Measurements from ENCODE around the gene CKLF.
A peak's percentile ranks its signal among the peaks of the same experiment; 100 is the strongest.
"Not testable (repeated sequence)": the region's sequence is repeated elsewhere in the genome, so short reads cannot be mapped to it uniquely, and the experiment has no call there.

CKLF gene

DNA sequence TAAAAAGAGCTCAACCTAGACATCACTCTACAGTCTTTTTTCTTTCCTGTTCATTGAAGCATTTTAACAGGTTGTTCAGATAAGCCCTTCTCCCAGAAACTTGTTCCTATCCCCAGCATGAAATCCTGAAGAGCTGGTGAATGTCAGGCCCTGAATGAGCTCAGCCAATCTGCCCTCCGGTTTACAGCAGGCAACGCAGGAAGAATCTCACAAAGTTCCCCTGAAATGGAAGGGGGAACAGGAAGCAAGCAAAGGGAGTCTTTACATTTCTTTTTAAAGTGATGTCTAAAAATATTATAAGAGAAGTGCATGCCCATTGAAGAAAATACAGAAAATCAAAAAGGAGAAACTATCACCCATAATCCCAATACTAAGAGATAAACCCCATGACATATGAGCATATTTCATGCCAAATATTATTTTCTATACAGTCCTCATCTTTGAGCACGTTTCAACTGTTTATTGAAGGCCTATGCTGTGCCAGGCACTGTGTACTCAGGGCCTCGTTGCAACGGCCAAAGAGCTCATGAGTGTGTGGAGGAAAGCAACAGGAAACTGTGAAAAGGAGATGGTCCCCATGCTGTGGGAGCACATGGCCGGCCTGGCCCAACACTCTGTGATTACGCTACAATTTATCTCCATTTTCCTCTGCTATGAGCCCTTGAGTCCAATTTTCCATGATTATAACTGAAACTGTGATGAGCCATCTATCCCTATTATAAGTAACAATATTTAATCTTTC, 8.2 kb upstream of the CKLF start:
- no peak for DNase-seq

DNA sequence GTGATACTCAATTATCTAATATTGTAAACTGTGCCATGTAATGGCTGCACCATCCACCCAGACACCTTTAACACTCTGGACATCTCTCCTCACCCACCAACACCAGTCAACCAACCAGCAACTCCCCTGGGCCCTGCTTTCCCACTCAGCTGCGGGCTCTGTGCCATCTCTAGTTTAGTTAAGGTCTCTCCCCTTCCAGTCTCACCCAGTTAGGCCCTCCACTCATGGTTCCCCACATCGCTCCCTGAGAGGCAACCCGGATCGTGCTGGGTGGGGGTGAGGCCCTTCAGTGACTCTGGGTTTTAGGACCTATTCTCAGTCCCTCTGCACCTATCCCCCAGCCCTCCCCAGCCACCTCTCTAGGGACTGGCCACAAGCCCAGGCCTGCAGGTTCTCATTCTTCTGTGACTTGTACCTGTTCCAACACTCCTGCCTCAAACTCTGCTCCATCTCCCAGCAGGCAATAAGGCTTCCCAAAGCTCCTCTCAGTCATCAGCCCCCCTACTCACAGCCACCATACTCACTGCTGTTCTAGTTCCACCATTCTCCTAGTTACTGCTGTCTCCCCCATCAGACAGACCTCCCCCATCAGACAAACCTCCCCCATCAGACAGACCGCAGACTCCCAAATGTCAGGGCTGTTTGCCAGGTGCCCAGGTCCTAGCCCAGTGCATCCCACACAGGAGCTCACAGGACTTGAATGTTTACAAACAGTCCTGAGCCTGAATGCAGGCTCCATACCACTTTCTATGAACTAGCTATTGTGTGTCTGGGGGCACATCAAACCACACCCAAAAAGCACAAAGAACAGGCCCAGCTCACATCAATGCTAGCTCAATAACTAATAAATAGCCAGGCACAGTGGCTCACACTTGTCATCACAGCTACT, 5.0 kb upstream of the CKLF start:
- no peak for DNase-seq

DNA sequence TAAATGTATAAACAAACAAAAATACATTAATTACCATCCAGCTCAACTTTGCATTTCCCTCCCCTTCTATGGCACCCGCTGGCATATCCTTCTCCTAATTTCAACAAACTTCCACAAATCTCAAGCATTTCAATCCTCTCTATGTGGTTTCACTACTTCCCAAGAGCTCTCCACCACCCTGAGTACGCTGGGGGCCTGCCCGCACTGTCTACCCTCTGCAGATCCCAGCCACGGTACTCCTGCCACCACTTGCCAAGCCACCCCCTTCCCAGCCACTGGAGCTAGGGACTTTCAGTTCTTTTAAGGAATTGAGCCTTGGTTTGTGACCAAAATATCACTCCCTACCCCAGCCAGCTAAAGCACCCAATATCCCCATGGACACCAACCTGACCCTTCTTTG, 4.3 kb upstream of the CKLF start:
- no peak for DNase-seq

DNA sequence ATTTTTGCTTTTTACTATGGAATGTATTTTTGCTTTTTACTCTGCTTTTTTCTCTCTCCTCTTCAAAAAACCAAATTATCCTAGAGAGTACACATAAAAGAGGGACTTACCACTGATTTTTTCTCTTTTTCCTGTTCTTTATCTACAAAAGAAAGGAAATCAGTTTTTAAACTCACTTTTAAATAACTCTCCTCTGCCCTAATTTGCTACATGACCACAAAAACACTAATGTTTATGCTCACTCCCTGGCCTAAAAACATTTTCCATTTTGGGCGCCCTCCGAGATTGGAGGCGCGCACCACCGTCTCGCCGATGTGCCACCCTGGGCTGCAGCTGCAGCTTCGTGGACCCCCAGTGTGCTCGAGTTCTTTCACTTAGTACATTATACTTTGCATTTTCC, 3.5 kb upstream of the CKLF start:
- DNase-seq, result no peak

DNA sequence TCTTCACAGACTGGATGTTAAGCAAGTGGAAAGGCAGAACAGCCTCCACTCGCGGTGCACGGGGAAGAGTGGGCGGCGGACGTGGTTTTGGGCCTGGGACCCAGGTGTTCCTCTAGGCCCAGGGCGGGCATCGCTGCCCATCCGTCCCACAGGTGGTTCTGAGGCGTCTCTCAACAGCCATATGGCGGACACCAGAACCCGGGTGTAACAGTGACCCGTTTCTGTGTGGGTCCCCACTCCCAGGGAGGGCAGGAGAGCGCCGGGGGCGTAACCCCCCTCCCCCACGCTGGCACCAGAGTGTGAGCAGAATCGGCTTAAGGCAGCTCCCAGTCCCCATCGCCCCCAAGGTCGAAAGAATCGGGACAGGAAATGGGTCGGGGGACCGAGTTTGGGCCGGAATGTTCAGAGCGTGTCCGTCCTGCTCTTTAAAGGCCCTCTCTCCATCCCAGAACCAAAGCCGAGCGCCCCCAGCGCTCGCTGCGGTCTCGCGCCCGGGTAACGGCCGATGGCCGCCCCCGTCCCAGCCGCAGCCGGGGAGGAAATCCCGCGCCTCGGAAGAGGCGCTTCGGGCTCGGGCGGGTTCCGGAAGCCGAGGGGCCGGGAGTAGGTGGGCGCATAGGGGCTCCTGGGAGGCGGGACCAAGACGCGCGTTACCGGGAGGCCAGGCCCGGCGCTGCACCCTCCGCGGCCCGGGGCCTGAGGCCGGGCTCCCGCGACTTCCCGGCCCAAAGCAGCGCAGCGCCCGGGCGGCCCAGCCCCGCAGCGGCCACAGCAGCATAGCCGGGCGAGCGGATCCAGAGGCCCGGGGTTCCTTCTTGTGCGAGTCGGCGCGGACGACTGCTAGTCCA, 2.9 kb upstream of the CKLF start, which contains the start of gene TK2:
TK2 (minus strand) TSS at position 839 of the 848 bp plus-strand sequence; CDS start at position 778, 61 bp downstream.
- peak; percentile 78 for DNase-seq

DNA sequence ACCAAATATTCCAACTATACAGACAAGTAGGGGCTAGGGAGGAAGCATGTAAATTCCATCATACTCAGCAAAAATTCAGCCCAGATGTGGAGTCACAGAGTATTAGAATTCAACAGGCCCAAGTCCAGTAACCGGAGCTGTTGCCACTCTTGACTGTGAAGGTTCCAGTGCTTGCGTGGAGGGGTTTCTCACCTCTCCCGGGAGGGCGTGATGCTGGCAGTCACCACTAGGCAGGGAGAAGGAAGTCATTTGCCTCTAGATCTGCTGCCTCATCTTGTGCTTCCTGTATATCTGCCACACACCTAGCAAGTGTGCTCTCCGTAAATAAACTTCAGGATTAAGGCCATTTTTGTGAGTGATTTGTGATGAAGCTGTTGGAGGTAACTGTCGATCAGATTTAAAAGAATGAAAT, 1.0 kb upstream of the CKLF start:
- peak; percentile 74 for DNase-seq

DNA sequence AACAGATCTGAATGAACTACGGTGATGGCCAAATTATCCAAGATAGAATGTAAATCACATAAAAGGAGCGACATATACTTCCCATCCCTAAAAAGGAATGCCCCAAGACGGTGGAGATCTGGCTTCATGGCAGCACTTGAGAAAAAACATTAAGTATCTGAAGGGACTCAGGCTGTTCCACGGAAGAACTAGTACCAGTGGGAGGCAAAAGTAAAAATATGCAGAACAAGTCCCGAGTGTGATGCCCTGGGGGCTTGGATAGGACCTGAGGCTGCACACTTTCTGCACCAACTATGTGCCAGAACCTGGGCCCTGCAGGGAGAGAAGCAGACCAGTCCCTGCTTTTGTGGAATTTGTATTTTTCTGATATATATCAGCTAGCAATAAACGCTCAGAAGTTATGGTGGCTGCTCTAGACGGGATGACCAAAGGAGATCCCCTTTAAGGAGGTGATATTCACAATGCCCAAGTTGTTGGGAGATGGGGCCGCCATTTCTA, 539 bp upstream of the CKLF start:
- peak; percentile 32 for DNase-seq

DNA sequence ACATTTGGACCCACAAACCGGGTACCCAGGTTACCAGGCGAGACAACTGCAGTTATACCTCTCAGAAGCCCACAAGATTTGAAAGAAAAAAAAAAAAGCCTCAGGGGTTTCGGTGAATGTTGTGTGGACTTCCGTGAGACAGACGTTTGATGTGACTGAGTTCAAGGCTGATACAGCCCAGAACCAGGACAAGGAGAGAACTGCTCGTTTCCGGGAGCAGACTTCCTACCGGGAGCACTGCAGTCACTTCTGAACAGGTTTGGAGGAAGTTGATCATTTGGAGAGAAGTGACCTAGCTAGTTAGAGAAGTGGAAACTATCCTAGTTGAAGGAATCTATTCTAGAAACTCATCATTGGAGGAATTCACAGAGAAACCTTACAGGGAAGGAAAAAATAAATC, 847 bp downstream of the CKLF start:
- DNase-seq, result no peak

DNA sequence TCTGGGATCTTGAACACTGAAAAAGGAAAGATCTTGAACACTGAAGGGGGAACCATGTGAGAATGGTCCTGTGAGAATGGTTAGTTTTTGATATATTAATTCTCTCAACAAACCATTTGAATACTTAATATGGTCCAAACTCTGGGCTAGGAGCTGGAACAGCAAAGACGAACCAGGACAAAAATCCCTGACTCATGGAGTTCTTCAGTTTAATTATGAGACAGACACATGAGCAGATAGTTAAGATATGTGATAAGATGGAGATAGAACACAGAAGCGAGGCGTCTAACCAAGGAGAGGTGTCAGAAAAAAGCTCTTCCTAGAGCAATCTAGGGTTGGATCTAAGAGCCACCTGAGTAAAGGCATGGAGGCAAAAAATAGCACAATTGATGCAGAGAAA, 1.6 kb downstream of the CKLF start:
- no peak for DNase-seq

DNA sequence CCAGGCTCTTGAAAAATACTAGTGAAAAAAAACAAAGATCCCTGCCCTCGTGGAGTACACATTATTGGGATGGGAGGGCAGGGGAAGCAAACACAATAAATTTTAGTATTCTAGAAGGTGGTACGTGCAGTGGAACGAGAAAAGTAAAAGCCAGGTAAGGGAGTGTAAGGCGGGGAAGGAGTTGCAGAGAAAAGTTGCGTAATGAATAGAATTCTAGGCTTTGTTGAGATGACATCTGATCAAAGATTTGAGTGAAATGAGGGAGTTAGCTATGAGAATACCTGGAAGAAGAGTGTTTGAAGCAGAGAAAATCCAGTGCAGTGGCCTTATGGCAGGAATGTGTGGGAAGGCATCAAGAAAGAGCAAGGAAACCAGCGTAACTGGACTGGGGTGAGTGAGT, 2.1 kb downstream of the CKLF start:
- no peak for DNase-seq

DNA sequence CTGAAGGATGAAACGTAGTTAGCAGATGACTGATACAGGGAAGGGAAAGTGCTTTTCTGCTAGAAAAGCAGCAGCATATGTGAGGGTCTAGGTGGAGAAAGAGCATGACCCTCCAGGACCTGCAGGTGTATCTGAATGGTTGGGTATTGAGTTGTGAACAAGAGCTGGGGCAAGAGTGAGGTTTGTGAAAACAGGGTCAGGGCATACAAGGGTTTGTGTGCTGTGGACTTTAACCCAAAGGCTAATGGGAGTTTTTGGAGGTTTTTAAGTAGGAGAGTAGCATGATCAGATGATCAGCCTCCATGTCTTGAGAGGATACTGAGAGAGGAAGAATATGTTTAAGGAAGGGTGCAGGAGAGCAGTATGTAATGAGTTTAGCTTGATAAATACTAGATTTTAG, 7.7 kb downstream of the CKLF start:
- no peak for DNase-seq

DNA sequence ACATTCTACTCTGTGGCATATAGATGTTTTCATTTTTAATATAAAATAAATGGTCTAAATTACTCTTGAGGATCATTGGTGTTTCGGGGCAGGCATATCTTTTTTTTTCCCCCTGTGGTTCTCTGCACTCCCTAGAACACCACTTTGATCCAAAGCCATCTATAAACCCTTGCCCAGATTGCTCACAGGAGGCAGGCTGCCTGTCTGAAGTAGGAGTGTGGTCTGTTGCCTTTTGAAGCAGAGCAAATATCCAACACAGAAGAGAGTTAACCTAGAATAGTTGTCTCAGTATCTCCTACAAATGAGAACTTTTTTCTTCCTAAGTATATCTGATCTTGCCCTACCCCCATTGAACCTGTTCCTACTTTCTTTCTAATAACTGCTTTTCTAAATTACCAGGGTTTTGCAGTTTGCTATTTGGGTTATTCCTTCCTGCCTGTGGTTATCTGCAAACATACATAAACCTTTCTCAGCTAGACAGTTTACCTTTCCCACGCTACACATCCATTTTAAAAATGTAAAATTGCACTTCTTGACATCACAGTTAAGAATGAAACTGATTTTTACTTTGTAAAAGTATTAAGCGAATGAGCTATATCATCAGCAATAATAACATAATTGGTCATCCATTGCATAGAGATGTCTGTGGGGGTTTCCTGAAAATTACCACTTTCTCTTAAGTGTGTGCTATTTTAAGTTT, 9.2 kb downstream of the CKLF start:
- no peak for DNase-seq

DNA sequence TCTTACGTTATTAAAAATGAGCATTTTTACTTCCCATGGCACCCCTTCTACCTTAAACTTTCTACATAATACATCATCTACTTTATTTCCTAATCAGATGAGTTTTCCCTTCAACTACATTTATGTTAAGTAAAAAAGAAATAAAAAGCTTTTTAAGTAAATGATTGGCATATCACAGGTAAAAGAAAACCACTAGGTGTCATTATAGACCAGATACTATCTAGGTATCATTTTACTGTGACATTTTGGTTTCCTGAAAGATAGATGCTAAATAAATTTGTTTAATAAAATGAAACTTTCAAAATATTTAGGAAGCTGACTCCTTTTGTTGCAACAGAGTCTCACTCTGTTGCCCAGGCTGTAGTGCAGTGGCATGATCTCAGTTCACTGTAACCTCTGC, 10.0 kb downstream of the CKLF start:
- no peak for DNase-seq

DNA sequence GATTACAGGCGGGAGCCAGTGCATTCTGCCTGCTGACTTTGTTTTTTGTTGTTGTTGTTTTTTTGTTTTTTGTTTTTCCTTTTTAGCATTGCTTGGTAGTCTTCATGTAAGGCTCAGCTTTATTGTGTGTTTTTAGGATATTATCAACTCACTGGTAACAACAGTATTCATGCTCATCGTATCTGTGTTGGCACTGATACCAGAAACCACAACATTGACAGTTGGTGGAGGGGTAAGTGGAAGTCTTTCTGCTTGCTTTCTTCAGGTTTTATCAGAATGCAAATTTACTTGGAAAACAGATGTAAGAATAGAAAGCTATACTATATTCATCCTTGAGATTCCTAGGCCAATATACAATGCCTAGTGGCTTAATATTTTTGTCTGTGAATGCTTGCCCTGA, 10.6 kb downstream of the CKLF start:
- DNase-seq, result no peak

DNA sequence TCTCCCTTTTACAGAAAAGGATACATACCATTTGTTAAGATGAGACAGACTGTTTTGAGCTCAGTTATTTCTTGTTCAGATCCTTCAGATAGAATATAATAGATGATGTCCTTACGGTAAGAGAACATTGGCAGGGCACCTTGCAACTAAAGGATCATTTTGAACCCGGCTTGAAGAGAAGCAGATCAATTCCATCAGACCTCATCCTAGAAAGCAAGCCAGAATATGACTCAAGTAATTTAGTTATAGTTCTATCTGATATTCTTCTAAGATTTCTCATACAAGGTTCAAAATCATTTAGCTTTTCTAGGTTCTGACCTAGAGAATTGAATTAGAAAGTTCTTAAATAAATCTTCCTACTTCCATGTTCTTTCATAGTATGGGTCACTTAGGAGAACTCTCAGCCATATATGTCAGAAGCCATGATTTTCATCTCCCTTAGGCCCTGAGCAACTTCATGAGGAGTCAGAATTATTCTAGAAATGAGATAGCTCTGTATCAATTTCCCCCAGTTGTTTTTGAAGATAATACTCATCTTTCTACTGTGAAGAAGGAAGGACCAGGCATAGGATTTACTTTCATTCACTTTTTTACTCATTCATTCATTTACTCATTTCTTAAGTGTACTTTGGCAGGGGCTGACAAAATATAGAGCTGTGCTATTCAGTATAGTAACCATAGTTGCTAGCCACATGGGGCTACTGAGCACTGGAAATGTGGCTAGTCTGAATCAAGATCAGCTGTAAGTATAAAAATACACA, 11.4 kb downstream of the CKLF start:
- no peak for DNase-seq

DNA sequence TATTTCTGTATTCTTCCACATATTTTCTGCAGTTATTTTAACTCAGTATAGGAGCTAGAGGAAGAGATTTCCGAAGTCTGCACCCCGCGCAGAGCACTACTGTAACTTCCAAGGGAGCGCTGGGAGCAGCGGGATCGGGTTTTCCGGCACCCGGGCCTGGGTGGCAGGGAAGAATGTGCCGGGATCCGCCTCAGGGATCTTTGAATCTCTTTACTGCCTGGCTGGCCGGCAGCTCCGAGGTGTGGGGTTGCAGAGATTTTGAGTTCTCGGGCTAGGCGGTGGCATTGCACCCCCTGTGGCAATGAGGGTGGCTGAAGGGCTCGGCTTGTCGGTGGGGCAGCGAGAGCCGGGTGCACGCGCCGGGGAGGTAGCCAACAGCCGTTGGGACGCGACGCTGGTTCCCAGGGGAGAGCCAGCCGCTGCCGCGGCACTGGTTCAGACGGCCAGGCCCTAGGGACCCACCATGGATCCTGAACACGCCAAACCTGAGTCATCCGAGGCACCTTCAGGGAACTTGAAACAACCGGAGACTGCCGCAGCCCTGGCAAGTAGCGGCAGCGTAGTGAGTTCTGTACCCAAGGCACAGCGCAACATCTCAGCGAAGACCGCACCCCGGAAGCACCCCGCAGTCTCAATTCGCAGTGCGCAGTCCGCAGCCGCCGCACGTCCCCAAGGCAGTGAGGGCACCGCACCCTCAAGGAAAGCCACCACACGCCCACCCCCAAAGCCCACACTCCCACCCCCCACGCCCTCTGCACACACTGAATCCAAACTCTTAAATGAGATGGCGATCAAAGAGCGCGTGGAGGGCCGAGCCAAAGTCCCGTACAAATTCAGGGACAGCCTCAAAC, 13.9 kb downstream of the CKLF start, which contains the start of gene CMTM1:
CMTM1 (plus strand) TSS at position 389 of the 851 bp plus-strand sequence; CDS start at position 464, 75 bp downstream.
- no peak for DNase-seq

DNA sequence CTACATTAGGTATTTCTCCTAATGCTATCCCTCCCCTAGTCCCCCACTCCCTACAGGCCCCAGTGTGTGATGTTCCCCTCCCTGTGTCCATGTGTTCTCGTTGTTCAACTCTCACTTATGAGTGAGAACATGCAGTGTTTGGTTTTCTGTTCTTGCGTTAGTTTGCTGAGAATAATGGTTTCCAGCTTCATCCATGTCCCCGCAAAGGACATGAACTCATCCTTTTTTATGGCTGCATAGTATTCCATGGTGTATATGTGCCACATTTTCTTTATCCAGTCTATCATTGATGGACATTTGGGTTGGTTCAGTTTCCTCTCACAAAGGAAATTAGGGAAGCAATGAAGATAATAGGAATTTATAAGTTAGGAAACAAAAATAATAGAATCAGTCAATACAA, 14.9 kb downstream of the CKLF start:
- DNase-seq, result not testable (repeated sequence)

DNA sequence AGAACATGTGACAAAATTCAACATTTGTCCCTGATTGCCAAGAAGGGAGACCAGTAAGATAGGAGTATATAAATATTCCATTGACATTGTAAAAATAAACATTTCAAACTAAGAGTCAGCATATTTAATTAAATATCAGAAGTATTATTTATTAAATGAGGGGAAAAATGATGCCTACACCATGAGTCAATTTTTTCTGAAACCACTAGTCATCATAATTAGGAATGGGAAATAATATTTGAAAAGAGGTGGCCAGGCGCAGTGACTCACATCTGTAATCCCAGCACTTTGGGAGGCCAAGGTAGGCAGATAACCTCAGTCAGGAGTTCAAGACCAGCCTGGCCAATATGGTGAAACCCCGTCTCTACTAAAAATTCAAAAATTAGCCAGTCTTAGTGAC, 16.0 kb downstream of the CKLF start:
- DNase-seq, result no peak

DNA sequence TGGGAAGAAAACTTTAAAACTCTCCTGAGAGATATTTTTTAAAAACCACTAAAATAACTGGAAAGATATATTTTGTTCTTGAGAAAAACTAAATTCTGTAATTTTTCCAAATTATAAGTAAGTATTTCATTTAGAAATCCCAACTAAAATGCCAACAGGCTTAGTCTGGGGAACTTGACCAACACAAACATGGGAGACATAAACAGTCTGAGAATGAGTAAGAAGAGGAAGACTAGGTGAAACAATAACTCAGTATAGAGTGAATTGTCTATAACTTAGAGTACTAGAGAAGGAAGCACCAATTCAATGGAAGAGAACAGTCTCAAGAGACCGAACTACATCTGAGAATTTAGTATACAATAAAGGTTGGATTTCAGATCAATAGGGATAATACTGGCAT, 16.8 kb downstream of the CKLF start:
- DNase-seq, result no peak

DNA sequence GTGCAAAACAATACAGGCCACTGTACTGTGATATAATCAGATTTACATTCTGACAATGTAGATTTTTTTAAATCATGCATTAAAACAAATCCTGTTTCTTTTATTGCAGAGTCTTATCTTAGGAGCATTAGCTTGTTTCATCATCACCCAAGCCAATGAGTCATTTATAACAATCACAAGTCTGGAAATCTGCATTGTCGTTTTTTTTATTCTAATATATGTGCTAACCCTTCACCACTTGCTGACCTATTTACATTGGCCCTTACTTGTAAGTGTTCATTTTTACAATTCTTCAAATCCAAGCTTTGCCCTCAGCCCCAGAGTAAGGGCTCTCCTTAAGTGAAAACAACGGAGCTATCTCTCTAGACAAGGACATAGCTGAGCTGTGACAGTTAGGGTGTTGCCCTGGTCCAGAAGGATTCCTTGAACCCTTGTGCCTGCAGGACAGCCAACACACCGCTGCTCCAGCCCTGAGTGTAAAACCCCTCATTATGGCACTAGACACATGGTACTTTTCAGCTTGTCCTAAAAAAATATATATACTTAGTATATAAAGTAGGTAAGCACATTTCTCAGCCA, 17.5 kb downstream of the CKLF start:
- DNase-seq, result no peak
